GM15510 (cell line): ENCODE data around the gene SMTNL2.

ENCODE experiments used
- POLR2A ChIP-seq: IDR thresholded peaks from 3 replicates; pipeline ENCODE4 v1.6.1; 2011; ENCODE audit warnings: borderline replicate concordance; ENCODE audit not compliant: insufficient read length; ENCODE audit errors: extremely low read depth

The SMTNL2 gene

DNA sequence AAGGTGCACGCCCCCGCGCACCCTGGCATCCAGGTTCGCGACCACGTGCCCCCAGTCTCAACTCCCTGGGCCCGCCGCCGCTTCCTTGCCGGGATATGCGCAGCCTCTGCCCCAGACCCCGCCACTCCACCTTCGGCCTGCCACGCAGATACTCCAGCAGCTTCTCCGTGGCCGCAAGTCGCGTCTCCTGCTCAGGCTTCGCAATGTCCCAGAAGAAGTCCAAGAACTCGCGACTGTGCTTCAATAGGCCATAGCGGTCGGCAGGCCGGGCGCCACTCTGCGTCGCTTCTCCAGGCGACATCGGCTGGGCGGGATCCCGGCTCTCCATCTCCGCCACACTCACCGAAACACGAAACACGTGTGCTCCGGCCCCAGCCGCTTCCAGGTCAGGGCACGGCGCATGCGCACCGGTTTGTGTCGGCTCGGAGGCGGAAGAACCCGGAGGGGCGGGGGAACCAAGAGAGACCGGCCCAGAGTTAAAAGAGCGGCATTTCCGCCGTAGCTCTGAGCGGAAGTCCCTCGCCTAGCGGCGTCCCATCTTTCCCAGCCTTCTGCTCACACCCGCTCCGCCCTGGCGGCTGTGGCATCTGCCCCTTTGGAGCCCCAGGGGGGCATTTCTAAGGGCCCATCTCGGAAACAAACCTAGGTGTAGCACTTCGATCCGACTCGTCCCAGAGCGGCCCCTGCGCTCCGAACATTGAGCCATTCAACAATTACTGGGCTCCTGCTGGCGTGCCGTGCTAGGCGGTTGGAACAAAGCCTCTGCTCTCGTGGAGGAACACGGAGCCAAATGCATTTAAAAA, 29.1 kb upstream of the SMTNL2 start, which contains the start of gene MYBBP1A:
TSS of gene MYBBP1A (minus strand) at position 388 of the 803 bp plus-strand sequence. CDS start at position 328, 60 bp downstream.
- TF ChIP-seq POLR2A, result peak; percentile 96

GRCh38 chr17:4555873-4556759, 28.2 kb upstream of the SMTNL2 start:
- no peak for TF ChIP-seq POLR2A

- TF ChIP-seq POLR2A, result no peak
These were observed 27.3 kb upstream of the SMTNL2 start for GRCh38 chr17:4556996-4557395.

DNA sequence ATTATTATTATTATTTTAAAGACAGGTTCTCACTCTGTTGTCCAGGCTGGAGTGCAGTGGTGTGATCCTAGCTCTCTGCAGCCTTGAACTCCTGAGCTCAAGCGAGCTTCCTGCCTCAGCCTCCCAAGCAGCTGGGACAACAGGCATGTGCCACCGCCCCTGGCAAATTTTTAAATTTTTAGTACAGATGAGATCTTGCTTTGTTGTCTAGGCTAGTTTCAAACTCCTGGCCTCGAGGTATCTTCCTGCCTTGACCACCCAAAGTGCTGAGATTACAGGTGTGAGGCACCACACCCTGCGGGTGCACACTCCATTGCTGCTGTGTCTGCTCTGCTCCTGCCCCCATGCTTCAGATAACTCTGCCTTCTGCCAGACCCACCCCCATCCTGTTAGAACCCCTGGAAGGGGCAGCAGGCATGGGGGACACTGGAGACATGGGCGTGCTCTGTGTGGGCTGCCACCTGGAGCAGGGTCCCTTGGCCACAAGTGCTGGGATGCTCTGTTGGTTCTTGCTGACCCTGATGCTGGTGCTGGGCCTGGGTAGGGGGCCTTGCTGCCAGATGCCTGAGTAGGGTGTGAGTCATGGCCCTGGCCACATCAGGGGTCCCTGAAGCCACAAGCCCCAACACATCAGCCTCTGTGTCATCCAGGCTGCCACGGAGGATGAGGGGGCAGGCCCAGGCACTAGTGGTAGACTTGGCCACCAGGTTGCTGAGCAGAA, 26.5 kb upstream of the SMTNL2 start:
- TF ChIP-seq POLR2A, result no peak

DNA sequence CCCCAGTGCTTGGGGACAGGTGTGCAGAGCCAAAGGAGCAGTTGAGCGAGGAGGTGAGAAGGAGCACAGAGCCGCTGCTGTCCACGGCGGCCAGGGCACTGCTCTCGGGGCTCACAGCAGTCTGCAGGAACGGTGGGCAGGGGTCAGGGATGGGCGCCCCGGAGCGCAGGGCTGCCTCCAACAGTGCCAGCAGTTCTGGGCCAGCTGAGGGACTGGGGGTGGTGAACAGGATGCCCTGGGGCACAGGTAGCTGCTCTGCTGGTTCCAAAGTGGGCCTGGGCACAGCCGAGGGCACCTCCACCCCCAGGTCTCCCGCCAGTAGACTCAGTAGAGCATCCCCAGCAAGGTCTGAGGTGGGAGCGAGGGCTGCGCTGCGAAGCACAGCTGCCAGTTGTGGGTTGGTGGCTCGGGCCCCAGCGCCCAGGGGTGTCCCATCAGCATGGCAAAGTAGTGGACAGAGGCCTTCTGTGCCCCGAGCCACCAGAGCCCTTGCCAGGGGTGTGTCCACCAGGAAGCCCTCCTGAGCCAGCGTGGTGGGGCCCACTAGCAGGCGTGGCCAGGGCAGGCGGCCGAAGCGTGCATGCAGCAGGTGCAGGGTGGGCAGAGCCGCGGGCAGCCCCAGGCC, 25.9 kb upstream of the SMTNL2 start:
- TF ChIP-seq POLR2A, result no peak

DNA sequence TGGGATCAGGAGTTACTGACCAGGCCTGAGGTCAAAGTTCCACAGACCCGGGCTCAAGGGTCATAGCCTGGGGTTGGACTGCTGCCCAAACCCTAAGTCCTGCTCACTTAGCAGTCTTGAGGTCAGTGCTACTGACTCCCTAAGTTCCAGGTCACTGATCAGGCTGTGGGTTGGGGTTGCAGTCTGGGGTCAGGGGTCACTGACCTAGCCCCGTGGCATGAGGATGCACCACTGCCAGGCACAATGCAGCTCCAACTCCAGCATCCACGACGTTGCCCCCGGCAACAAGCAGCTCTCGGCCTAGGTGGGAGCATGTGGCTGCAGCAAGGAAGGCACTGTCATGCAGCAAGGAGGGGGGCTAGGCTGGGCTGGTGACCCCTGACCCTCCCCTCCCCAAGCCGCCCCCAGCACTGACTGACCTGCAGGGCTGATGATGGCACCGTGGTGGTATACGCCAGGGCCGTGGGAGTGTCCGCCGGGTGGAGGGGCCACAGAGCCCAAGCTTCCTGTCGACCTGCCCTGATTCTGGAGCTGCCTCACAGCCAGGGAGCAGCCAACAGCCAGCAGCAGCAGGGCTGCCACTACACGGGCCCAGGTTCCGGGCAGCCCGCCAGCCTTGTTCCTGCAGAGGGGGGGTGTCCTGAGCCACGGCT, 25.1 kb upstream of the SMTNL2 start:
- TF ChIP-seq POLR2A, result no peak

DNA sequence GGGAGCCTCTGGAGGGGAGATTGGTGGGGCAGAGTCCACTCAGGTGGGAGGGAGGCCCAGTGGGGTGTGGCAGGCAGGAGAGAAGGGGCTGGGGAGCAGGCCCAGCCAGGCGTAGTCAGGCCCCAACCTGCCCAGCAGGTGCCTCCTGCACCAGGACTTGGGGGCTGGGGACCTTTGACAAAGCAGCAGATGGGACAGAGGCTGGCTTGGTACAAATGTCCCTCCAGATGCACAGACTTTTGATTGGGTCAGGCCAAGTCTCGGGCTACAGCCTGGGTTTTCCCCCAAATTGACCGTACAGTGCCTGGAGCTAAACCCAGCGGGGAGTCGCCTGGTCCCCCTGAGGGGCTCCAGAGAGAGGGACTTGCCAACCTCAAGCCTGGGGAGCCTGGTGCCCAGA, 24.4 kb upstream of the SMTNL2 start:
- TF ChIP-seq POLR2A, result no peak

DNA sequence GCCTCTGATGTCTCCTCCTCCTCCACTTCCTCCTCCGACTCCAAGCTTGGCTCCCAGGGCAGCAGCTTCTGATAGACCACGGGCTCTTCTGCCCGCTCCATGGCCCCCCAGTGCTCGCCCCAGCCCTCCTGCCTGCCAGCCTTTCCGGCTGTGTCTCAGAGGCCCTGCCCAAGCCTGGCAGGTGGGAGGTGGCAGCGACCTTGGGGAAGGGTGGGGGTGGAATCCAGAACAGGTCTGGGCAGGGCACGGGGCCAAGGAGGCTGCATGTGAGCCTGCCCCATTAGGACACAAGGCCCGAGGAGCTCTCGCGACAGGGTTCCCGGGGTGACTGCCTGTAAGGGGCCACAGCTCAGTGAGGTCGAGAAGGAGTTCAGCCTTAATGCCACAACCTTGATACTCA, 23.9 kb upstream of the SMTNL2 start, which contains the start of gene GGT6:
TSS of gene GGT6 (minus strand) at position 157 of the 400 bp plus-strand sequence. CDS start at position 101, 56 bp downstream.
- no peak for TF ChIP-seq POLR2A

GRCh38 chr17:4560837-4561256, 23.5 kb upstream of the SMTNL2 start:
- no peak for TF ChIP-seq POLR2A

GRCh38 chr17:4562015-4562969, 22.0 kb upstream of the SMTNL2 start:
- TF ChIP-seq POLR2A, result no peak

DNA sequence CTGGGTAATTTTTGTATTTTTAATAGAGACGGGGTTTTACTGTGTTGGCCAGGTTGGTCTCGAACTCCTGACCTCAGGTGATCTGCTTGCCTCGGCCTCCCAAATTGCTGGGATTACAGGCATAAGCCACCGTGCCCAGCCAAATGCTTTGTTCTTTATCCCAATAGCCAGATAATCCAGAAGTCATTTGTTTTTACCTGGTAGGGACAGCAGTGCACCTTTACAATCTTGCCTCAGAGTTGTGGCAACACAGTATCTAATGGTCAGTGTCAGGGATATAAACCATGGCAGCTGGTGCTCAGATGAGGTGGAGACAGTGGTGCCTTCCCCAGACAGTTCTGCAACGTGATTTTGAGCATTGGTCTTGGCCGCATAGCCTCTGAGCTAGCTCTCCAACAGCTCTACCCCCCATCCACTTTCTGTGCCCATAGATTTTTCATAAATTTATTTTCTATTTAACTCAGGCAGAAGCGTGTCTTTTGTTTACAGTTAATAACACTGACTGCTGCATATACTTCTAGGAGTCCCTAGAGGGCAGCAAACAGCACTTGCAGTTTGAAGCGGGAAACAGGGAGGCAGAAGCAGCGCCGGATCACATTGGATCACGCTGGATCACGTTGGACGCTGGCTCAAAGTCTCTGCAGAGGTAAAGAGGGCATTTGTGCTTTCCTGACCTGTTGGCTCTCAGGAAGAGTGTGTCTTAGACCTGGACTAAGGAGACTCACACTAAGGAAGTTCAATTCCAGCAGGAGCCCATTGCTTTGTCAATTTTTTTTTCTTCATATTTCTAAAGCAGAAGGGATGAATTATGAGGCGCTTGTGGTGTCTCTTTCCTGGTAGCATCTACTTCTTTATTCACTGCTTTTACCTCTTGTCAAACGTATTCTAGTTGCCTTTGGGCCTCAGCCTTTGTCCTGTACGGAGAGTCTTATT, 18.9 kb upstream of the SMTNL2 start:
- TF ChIP-seq POLR2A, result no peak

DNA sequence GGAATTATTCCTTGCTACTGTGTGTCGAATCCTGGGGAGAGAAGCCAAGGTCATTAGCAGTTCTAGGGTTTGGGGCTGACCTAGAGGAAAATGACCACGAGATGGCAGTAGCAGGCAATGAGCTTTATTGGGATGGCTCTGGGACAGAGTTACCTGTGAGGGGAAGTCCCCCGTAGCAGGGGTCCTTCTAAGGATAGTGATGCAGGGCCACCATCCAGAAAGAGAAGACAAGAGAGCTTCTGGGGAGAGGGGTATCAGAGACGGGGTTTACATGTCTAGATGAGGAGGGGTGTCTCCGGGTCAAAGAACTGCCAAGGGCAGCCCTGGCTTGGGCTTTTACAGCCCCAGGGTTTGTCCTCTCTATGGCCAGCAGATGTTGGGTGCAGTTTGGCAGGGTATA, 17.5 kb upstream of the SMTNL2 start:
- TF ChIP-seq POLR2A, result no peak
